Hematopoietic multipotent progenitor cell treated with erythropoietin and hydrocortisone succinate and interleukin-3 and kit ligand, for 8 days (in vitro differentiated cells): ENCODE measurements around the gene TBC1D9B.

Experiments used
- DNase-seq: peaks from one replicate; pipeline ENCODE4 v3.0.0-alpha.2; 2015

Gene TBC1D9B

DNA sequence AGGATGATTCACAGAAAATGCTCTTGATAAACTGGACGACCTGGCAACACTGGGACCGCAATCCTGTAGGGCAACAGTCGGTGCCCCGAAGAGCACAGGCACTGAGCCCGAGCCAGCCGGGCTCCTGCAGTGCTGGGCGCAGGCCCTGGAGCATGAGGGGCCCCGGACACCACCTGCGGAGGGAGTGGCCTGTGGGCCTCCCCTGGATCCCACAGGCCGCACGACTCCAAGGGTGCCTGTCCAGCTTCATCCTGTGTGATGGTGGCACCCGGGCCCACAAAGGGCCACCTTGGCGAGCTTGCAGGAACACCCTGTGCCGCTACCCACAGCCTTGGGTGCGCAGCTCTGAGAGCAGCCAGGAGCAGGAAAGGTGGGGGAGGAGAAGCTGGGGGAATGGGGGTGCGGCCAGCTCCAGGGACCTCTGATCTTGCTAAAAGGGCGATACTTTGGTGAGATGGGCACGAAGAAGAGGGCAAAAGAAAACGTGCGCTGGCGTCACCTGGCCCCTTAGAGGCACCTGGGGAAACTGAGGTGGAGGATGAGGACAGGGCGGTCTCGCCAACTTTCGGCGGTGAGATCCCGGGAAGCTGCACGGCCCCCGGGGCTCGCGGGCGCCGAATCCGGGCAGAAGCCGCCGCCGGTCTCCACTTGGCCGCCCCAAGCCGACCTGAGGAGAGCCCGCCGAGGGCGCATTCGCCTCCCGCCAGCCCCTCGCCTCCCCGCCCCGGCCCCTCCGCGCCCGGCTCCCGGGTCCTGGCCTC is 722 bp downstream of the TBC1D9B start:
- DNase-seq, result peak; percentile 39

DNA sequence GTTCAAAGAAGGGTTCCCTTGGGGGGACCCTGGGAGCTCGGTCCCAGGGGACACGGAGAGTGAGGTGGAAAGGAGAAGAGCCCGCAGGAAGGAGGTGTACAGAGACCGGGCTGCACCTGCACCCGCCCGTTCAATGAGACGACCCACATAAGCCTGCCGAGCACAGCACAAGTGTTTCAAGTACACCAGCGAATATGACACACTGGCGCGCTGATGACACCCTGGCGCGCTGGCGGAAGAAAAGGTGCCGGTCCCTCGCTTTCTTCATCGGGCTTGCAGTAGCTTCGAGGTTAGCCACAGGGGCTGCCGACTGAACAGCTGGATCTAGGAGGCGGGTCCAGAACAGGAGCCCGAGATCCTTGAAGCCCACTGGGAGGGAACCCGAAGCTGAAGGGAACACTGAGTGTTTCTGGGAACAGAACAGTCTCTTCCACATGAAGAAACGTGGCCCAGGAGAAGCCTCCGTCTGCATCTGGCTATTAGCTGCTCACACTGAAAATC is 1.4 kb downstream of the TBC1D9B start:
- DNase-seq, result no peak

DNA sequence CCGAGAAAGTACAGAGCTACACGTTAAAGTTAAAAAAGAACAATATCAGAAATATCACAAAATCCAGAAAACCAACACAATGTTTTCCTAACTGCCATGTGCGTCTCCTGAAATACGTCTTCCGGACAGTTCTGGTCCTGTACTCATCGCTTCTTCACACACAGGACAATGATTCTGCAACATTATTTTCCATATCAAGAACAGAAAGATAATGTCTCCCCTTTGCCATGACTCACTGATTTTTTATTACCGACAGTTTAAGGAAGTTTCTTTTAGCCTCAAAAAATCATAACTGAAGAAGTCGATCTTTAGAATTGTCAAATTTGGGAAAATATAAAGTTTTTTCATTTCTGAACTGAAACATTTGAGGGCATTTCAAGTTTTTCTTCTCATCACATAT is 2.5 kb downstream of the TBC1D9B start:
- DNase-seq, result peak; percentile 51

DNA sequence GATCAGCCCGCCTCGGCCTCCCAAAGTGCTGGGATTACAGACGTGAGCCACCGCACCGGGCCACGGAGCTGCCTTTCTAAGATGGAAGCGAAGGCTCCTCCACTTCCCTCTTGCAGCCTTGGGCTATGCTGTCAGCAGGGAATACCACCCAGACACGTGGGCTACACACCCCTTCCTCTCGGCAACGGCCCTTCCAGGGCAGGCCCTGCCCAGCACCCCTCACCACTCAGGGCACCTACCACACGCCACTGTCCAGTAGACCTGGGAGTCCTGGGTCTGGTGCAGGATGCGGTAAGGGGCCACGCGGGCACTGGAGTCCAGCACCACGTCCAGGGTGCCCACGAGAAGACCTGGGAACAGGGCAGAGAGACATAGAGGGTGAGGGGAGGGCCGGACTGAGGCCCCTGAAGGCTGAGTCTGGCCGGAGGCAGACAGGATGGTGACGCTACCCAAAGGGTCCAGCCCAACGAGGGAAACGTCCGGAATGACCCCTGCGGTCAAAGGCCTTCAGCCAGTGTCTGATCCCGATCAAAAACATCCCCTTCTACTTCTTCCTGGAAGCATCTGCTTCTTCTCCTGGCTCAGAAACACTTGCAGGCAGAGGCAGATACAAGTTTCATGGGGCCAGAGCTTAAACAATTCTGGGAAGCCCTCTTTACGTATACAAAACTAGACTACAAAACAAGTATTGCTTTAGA is 3.1 kb downstream of the TBC1D9B start:
- no peak for DNase-seq

DNA sequence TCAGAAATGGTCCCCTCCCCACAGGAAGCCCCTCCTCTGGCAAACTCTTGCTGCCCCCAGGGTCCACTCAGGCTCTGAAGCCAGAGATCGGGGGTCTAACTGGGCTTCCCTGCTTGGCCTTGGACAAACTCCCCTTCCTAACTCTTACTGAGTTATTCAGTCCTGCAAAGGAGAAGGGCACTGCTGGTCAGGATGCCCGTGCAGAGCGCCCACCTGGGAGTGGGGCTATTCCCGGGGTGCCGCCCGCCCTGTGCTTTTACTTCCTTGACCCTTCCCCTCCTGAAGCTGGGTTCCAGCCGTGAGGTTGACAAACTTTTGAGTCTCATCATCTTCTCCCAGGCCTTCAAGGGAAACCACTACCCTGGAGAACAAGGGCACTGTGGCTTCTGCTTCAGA is 4.9 kb downstream of the TBC1D9B start:
- no peak for DNase-seq

DNA sequence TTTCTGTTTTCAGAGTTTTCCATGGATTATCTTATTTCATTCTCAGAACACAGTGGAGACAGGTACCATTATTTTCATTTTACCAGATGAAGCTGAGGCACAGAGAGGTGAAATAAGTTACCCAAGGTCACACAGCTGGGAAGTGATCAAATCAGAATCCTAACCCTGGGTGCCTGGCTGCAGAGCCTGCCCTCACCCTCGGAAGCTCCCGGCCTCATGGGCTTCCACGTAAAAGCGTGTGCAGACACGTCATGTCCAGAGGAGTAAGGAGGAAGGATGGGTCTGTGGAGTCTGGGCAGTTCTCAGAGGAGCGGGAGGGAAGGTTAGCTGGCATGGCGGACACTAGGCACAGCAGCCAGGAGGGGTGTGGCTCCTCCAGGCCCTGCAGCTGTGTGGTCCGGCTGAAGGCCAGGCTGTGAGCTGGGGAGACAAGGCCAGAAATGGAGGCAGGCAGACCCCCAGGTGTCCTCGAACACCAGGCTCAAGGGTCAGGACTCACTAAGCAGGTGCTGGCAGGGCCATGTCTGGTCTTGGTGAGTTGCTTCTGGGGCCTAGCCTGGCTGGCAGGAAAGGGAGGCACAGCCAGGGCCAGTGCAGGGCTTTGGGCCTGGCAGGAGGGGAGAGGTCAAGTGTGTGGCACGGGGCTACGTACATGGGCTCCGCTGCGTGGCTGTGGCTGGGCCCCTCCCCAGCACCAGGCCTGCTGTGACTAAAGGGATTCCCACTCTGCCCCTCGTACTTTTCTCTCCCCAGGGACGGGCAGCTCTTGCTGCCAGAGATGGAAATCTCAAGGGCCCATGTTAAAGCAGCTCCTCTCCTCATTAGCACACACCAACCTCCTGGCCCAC is 5.6 kb downstream of the TBC1D9B start:
- DNase-seq, result no peak

DNA sequence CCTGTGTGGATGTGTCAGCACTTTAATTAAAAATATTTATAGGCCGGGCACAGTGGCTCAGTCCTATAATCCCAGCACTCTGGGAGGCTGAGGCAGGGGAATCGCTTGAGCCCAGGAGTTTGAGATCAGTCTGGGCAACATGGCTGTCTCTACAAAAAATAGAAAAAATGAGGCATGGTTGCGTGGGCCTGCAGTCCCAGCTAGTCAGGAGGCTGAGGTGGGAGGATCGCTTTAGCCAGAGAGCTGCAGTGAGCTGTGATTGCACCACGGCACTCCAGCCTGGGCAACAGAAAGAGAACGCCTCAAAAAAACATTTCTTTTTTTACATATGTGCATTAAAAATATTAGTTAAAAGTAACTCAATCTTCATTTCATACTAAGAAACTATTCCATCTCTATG is 6.2 kb downstream of the TBC1D9B start:
- no peak for DNase-seq

DNA sequence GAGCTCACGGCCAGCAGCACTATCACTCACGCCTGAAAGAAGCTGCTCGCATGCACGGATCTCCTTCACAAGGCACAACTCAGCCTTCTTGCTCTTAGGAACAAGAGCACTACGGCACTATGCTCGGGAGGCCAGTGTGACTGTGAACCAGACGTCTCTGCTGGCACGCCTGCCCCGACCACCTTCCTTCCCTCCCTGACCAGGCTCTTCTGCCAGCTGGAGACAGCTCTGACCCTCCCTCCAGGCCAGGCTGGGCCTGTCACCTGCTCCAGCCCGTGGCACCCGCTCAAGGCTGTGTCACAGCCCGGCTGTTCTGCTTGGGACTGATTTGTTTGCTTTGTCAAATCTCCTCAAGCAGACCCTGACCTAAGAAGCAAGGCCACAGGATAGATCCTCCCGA is 7.0 kb downstream of the TBC1D9B start:
- no peak for DNase-seq

DNA sequence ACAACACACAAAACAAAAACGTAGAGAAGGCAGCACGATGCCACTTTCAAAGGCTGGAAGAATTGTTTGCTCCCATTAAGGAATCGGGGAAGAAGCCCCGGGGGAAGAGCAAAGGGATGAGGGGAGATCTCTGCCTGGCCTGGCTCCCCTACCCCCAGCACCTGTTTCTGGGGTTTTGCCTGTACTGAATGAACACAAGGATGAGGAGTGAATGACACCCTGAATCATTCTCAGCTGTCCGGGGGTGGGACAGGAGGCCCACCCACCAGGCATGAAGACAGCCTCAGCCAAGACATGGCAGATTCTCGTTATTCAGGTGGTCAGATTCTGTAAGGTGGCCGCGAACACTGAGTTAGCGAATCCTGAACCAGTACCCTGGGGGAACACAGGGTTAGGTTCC is 7.5 kb downstream of the TBC1D9B start:
- no peak for DNase-seq

DNA sequence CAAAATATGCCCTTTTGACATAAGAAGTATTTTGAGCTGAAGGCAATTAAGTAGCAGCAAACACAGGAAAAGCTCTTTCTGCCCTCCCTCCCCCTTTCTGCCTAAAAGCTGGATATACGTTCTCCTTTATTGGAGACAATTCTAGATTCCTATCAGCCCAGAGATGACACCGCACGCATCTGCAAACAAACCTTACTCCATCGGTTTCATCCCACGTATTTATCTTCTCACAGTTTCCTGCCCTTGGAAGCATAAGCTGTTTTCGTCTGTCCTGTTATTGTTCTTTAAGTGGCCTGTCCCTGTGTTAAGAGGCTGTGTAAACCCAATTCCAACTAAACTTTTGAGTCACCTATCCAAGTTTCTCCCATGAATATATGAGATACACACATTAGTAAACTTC is 11.8 kb downstream of the TBC1D9B start:
- DNase-seq, result no peak

DNA sequence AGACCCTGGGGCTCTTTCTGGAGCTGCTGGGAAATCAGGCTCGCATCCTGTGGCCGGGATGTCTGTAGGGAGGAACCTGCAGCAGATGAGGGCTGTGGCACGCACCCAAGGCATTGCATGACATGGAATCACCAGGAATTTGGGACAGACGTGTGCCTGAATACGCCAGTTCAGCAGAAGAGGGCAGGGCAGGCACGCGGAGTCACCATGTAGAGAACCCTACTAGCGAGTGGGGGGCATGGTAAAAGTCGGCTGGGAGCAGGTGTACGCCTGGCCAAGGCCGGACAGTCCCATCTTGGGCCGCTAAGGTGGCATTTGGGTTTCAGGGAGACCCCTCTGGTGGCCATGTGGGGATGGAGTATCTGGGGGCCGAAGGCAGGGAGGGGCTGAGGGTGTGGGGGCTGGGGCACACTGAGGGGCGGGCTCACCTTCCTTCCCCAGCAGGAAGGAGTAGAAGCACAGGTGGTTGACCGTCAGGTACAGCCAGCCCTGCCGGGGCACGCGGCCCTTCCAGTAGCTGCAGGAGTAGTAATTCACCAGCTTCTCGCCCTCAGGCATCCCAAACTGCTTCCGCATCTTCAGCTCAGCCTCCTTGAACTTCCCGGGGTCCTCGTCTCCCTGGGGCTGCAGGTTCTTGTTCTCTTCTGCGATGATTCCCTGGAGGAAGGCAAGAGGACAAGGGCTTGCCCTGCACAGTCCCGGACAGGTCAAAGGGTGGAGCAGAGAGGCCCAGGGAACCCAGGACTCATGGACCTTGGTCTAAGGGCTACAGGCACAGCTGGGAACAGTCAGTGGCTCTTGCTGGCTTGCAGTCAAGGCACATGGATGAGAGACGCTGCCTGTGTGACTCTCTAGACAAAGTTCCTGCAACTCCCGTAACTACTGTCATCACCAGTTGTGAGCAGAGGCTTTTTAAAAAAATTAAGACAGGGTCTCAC is 13.5 kb downstream of the TBC1D9B start:
- no peak for DNase-seq

DNA sequence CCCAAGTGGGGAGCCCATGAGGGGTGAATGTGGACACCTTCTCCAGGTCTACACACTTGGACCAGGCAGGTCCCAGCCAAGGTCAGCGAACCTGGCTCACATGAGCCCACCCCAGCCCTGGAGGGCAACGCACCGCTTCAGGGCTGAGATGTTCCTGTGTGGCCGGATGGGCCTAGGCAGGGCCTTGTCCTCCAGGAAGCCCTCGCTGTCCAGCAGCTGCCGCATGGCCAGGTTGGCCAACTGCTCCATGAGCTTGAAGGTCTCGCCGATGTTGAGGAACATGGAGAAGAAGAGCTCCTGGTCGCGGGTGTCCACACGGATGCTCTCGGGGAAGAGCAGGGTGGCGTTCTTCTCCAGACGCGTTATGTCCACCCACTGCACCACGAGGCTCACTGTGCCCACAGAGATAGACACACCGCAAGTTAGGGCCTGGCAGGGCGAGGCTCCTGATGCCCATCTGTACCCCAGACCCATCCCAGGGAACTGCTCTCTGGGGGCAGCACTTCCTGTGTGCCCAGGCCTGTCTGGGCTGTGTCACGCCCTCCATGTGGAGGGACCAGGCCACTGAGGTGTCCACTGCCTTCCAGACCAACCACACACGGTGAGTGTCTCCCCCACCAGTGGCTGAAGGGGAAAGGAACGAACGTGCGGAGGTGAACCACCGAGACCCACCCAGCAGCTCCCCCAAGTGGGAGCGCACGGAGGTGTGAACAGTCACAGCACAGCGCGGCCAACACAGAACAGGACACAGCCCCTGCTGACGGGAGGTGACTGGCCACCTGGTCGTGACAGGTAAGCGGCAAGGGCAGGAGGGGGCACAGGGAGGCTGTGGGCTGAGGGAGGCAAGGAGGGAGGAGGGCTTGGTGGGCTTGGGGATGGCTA is 14.4 kb downstream of the TBC1D9B start:
- no peak for DNase-seq

DNA sequence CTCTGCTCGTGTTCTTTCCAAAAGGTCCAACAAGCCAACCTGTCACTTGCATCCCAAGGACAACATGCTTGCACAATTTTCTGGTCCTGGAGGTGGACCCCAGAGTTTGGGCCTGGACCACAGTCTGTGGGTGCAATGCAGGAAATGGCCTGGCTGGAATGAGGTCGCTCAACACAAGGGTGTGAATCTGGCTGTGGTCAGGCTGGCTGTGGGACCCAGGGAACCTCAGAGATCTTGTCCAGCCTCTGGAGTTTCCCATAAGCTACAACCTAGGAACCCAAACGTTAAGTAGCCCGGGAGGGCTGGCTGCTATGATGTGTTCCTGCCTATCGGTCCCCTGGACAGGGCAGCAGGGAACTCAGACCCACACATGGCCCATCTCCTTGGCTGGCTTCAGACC is 15.4 kb downstream of the TBC1D9B start:
- DNase-seq, result no peak

DNA sequence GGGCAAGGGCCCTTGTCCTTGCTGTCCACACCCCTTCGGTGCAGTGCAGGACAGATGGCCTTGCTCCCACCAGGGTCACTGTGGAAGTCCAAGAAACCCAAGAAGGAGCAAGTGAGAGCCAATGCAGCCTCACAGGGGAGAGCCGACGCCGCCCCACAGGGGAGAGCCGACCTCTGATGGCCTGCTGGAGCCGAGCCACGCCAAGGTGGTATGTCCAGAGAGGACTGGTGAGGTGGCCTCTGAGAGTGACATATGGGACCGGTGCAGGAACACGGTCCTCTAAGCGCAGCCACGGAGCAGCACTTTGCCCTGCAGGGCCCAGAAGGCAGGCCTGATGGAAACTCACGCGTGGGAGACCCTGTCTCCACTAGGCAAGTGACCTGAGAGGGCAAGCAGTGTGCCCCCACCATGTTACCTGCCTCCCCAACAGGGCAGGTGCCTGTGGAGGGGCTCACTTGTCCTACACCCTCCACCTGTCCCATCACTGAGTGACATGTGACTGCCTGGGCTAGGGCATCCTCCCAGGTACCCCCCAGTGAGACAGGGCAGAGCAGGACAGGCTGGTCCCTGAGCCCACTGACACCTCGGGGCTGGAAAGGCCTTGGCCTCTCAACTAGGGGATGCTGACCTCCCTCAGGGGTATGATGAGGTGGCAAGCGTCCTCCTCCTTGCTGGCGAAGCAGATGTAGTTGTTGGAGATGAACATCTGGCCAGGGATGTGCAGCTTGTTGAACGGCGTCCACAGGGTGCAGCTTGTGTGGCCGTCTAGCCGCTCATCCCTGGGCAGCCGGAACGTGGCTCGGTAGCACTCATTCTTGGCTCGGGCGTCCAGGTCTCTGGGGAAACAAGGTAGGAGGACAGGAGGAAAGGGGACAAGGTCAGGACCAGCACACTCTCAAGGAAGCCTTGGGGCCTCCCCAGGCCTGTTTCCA is 16.7 kb downstream of the TBC1D9B start:
- DNase-seq, result no peak

DNA sequence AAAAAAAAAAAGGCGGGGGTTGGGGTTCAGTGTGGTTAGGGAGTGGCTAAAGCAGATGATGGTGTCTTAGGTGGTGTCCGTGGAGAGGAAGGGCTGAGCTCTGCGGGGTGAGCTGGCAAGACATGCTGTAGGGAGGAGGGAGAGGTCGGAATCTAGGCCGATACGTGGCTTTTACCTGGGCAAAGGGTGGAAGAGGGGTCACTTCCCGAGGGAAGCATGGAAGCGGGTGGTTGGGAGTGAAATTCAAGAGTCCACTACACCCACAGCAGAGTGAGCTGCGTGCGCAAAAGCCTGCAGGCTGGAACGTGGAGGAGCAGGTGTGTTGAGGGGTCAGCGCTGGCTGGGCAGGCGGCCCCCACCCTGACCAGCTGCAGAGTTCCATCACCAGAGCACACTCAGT is 17.8 kb downstream of the TBC1D9B start:
- no peak for DNase-seq

DNA sequence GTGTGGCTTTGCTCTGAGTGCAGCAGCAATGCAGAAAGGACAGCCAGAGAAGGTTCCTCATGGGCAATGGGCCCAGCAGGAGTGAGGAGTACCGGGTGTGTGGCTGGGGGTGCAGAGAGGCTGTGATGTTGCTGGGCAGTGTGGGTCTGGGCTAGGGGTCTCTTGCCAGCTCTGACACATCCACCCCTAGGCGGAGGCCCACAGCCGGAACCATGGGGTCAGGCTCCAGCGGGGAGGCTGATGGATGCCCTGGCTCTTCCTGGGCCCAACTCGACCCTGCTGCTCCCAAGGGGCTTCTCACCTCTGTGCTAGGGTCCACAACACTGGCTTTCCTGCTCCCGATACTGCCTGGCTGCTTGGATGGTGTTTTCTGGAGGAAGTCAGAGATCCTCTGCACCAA is 19.9 kb downstream of the TBC1D9B start:
- no peak for DNase-seq

DNA sequence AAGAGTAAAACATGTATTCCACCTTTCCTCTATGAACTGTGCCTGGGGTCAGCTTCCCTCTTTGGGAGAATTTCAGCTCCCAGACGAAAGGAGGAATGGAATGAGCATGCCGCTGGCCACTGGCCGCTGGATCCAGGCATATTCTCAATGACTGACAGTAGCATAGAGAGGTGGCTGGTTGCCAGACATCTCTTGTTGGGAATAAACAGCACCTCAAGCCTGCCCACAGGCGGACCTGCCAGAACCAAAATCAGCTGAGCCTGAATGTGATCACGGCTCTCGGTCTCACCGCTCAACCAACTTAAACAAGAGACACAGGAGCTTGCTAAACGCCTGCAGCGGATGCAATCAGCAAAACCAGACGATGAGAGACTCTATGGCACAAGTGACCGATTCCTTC is 20.6 kb downstream of the TBC1D9B start:
- DNase-seq, result no peak

DNA sequence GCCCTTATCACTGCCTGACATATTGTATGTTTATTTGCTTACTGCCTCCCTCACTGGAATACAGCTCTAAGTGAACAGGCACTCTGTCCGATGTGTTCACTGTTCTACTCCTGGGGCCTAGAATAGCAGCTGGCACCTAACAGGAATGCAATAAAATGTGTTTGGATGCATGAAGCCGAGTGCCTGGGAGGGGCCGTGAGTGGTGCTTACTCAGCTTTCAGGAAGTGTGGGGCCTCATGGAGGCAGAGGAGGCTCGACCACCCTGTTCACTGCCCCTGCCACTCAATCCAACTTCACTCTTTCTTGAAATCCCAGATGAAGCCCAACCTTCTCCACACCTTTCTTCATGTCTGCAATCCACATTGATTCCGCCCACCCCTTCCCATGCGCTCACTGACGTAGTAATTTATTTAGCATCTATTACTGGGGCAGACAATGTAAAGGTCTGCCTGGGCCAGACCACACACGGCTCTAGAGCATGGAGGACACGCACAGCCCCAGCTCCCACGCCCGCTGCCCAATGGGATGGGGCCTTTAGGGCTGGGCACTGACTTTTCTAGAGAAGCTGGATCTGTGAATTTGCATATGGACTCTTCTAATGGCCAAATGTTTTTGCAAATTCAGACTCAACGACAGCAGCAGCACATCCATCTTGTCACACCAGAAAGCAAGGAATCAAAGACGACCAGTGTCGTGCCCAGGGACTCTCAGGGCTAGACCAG is 21.3 kb downstream of the TBC1D9B start:
- no peak for DNase-seq

DNA sequence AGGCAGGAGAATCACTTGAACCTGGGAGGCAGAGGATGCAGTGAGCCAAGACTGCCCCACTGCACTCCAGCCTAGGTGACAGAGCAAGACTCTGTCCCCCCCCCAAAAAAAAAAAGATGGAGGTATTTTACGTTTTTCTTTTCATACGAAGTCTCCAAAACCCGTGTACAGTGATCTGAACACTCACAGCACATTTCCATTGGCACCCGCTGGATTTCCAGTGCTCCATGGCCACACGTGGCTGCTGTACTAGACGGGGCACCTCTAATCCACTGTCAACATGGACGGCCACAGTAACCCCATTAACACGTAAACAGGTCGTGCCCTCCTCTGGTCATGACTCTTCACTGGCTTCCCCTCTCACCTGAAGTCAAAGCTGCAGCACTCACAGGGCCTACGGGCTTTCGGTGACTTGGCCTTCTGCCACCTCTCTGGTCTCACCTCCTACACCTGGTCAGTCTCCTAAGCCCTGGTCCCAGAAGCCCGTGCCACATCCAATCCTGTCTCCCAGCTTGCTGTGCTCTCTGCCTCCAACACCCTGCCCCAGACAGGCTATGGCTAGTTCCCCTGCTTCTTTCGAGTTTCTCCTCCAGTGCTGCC is 22.1 kb downstream of the TBC1D9B start:
- no peak for DNase-seq
